Measurements from ENCODE around the gene CAMK1D.

The CAMK1D gene

DNA sequence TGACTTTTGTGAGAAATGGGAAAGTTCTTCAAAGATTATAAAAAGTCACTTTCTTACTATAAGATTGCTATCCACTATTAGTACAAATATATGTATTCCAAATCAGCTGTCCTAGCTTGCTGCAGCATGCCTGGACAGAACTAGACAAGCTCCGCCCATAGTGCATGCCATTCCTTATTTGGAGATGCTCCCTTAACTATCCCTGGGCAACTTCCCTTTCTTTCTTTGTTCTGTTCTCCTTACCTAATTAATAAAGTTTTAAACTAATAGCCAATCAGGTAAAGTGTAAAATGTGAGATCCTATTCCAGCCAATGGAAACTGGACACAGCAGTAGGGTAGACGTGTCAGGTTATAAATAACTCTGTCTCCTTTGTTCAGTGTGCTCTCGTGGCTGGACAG, 281.9 kb downstream of the CAMK1D start:
- no peak for DNase-seq (ENCODE audit: low spot score)

DNA sequence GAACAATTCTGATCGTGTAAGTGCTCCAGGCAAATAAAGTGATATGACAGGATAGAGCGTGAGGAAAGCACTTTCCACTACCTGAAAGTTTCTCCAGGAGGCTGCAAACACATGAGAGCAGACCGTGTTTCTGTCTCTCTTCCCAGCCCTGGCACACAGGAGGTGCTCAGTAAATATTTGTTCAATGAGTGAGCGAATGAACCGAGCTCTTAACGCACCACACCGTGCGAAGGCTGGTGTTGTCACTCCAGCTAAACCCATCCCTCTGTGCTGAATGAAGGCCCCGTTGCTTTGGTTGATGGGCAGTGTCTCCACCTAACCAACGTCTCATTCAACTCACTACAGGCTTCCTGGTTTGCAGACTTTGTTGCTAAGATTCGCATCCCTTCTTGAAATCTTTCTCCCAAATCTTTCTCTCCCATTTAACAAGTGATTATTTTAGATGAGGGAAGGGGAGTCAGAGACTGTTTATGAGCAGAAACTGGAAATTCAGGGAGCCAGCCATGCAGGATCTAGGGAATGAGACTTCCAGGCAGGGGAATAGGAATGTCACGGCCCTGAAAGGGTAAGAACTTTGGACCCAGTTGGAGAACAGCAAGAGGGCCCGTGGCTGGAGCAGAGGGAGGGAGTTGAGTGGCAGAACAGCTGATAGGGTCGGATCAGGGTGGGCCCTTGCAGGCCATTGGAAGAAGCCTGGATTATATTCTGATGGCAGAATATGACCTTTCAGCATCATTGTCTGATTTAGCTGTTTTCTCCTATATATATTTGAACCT, 282.6 kb downstream of the CAMK1D start:
- DNase-seq (ENCODE audit: low spot score): no peak

GRCh38 chr10:12633776-12634620, 284.7 kb downstream of the CAMK1D start:
- DNase-seq (ENCODE audit: low spot score): no peak

DNA sequence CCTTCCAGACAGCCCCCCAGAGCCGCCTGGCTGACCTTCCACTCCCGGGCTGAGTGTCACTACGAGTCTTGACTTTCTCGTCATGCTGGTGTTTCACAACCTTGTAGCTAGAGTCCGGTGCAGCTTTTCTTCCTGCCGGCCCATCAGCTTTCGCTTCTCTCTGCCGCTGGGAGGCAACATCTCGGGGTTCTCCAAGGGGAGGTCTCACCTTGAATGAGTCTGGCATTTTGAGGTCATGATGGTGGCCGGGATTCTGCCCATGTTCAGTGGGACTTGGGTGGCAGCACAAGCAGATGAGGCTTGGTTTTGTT, 285.2 kb downstream of the CAMK1D start:
- no peak for DNase-seq (ENCODE audit: low spot score)

- DNase-seq (ENCODE audit: low spot score): no peak
Observed at GRCh38 chr10:12635127-12635541, 285.8 kb downstream of the CAMK1D start.

- no peak for DNase-seq (ENCODE audit: low spot score)
Observed at GRCh38 chr10:12636571-12636970, 287.2 kb downstream of the CAMK1D start.

GRCh38 chr10:12637649-12638048, 288.3 kb downstream of the CAMK1D start:
- no peak for DNase-seq (ENCODE audit: low spot score)

DNA sequence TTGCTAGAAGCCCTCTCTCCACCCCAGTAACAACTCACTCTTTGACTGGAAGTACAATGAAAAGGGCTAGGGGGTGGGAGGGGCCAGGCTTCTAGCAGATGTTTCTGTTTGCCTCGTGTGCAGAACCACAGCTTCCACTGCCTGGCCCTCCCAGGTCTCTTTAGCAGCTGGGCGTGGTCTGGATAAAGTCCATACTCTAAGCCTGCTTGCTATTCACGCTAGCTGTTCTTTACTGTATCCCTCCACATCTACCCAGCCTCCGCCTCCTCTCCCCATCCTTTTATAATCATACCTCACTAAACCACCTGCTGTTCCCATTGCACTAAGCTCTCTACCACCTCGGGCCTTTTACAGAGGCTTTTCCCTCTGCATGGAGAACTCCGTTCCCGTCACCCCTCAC, 288.8 kb downstream of the CAMK1D start:
- DNase-seq (ENCODE audit: low spot score): peak; percentile 64

DNA sequence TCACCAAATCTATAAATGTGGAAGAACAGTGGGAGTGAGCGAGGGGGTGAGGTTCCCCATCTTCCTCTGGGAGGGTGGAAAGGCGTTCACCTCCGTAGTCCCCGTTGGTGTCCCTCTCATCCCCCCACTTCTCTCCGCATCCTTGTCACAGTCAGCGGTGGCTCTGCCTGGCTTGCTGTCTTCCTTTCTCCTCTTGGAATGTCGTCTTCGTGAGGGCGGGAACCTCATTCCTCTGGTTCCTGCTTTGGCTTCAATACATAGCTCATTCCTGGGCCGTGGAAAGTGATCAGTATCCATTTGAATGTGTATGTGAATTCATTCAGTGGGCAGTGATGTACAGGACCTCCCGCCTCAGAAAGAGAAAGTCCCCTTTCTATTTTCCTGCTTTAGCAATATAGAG, 289.4 kb downstream of the CAMK1D start:
- no peak for DNase-seq (ENCODE audit: low spot score)

GRCh38 chr10:12639996-12640944, 290.9 kb downstream of the CAMK1D start:
- DNase-seq (ENCODE audit: low spot score): no peak

- no peak for DNase-seq (ENCODE audit: low spot score)
Observed at GRCh38 chr10:12642036-12642435, 292.7 kb downstream of the CAMK1D start.

- DNase-seq (ENCODE audit: low spot score): no peak
Observed at GRCh38 chr10:12643279-12643678, 293.9 kb downstream of the CAMK1D start.

DNA sequence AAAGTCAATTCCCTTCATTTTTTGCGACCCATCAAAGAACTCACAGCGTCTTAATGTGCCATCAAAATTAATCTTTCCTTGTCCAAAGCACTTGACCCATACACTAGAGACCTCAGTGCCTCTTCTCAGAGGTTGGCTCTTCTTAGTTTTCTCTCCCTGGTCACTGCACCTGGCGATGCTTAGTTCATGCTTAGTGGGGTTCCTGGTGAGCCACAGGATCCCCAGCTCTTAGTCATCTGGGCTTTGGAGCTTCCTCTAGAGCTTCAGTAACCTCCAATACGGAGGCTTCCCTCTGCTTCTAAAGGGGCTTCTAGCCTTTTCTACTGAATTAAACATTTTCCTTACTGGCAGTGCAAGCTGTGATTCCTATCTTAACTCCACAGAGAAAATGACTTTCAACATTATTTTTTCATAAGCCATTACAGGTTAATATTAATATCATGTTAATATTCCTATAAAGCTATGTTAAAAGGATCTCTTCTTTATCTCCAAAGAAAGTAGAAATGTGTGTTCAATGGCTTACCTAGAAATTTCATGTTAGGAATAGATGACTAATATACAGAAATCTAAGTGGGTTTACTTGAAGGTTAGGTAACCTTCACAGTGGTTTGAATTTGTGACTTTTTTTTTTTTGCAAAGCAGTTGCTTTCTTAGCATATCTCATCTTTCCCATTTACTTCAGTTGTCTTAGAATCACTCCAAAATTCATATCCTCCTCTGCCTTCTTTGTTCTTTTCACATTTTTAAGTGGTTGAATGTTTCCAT, 295.2 kb downstream of the CAMK1D start:
- no peak for DNase-seq (ENCODE audit: low spot score)

DNA sequence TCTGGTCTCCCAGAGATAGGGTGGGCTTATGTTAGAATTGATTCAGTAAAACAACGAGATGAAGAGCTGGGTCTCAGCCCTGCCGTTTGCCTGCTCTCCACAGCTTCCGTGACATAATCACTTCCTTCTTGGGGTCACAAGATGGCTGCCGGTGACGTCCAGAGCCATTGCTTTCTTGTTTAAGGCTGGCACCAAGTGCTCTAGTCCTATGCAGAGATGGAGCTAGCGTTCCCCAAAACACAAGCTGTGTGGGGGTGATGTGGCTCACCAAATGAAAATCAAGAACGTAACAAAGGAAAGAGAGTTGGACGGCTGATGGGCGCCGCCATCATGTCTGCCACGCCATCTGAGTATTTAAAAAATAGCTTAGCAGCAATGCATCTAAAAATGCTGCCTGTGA, 296.1 kb downstream of the CAMK1D start:
- DNase-seq (ENCODE audit: low spot score): no peak

DNA sequence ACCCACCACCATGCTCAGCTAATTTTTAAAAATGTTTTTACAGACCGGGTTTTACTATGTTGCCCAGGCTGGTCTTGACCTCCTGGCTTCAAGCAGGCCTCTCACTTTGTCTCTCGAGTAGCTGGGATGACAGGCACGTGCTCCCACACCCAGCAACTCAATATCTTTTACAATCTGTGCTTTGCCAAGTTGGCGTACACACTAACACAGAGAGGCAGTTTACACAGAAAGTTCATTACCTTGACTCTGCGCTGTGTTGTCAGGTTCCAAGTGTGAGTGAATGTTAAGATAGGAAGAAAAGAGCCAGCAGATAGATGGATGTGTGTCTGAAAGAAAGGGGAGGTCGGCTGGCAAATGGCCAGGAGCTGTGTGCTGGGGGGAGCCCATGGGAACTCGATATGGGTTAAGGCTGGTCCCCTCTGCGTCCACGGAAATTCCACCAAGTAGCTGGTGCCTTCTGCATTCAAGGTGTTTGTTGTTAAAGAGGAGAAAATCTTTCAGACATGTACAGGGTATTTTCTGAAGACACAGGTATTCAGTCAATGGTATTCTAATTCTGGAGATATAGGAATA, 299.8 kb downstream of the CAMK1D start:
- no peak for DNase-seq (ENCODE audit: low spot score)

GRCh38 chr10:12650122-12650521, 300.8 kb downstream of the CAMK1D start:
- no peak for DNase-seq (ENCODE audit: low spot score)

- no peak for DNase-seq (ENCODE audit: low spot score)
Observed at GRCh38 chr10:12650538-12651298, 301.4 kb downstream of the CAMK1D start.

- no peak for DNase-seq (ENCODE audit: low spot score)
Observed at GRCh38 chr10:12655940-12656339, 306.6 kb downstream of the CAMK1D start.

DNA sequence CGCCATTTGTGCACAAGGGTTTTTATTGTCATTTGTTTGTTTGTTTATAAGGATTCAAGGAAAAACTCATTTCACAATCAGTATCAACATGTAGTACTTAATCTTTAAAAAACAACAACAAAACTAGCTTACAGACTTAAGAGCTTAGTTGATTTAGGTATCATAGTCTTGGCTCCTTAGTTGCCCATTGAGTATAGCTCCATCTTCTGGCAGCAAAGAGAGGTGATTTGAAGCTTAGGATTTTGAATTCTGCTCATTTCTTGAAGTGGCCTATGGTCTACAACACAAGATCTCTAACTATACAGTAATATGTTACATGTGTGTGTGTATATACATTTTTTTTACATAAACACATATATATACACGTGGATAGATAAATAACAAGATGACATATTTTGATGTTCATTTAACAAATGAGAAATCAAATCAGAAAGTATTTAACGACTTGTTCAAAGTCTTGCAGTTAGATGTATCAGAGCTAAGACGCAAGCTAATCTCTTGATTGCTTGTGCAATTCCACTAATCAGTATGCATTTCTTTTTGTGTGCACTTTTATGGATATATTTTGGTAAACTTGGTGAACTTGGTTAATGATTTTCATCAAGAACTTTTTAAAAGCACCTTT, 307.3 kb downstream of the CAMK1D start:
- DNase-seq (ENCODE audit: low spot score): peak; percentile 64

GRCh38 chr10:12657489-12657888, 308.1 kb downstream of the CAMK1D start:
- DNase-seq (ENCODE audit: low spot score): no peak
